Measurements from ENCODE around the gene RNF144A. TPM values are rescaled to one million over a fixed set of nuclear protein-coding genes. Genes with fewer than 3 reads are reported as not detected.

The RNF144A gene
- total RNA-seq, 1 experiment from 2014 or later, result 13.6 TPM

DNA sequence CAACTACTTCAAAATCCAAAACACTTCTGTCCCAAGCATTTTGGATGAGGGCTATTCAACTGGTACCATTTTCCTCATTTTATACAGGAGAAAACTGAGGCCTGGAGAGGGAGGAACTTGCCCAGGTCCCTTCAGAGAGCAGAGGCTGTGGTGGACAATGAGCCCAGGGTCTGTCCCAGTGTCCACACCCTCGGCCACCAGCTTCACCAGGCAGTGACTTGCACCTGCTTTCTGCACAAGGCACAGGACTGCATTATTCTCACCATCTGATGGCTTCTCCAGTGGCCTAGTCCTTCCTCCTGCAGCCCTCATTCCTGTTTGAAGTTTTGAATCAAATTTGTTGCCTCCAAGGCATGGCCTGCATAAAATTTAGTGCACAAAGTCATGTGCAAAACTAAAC is 53.3 kb downstream of the RNF144A start:
- no peaks in the 10 kb centered on the region for H3K27me3 Mint-ChIP-seq (ENCODE audit: low read depth)
- peaks cover 4% of the 10 kb centered on the region; the same call in 1 of the 2 replicates for H3K36me3 Mint-ChIP-seq
- no peak for DNase-seq (ENCODE audit: low spot score)
- TF ChIP-seq, protein P1, sequence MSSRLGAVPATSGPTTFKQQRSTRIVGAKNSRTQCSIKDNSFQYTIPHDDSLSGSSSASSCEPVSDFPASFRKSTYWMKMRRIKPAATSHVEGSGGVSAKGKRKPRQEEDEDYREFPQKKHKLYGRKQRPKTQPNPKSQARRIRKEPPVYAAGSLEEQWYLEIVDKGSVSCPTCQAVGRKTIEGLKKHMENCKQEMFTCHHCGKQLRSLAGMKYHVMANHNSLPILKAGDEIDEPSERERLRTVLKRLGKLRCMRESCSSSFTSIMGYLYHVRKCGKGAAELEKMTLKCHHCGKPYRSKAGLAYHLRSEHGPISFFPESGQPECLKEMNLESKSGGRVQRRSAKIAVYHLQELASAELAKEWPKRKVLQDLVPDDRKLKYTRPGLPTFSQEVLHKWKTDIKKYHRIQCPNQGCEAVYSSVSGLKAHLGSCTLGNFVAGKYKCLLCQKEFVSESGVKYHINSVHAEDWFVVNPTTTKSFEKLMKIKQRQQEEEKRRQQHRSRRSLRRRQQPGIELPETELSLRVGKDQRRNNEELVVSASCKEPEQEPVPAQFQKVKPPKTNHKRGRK (CRISPR knock-in tag; IDR thresholded peaks at IDR 0.05; ENCODE audit: borderline replicate concordance), result no peak
- no peak overlapping the region for H3K27ac Mint-ChIP-seq
- POLR2A ChIA-PET, result no interaction called here
- H3K9me3 Mint-ChIP-seq, result peaks cover 3% of the 10 kb centered on the region; the same call in 1 of the 2 replicates
- no peak overlapping the region for H3K4me3 Mint-ChIP-seq
- no peak for ATAC-seq
- no peaks in the 10 kb centered on the region for H3K4me1 Mint-ChIP-seq
- CTCF ChIA-PET, result no interaction called here

DNA sequence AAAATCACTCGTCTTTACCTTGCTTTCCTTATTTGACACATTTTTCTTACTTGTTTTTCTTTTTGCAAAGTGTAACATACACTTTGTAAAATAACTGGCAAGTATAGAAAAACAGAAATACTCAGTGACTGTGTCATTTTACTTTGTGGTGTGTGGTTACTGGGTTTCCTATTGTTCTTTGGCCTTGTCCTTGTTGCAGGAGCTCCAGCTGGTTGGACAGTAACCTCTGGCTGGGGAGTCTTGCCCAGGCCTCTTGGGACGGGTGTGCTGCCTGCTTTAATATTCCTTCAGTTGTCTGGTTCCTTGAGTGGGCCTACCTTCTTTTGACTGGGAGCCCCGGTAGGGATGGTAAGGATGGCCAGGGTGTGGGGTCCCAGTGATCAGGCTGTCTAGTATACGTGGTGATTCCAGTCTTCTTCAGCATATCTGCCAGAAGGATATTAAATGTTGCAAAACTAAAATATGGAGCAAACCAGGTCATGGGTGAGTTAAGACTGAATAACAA is 53.8 kb downstream of the RNF144A start:
- no peak overlapping the region for H3K27ac Mint-ChIP-seq
- H3K27me3 Mint-ChIP-seq (ENCODE audit: low read depth), result no peaks in the 10 kb centered on the region
- H3K4me1 Mint-ChIP-seq, result no peaks in the 10 kb centered on the region
- peaks cover 3% of the 10 kb centered on the region; the same call in 1 of the 2 replicates for H3K9me3 Mint-ChIP-seq
- TF ChIP-seq GABPB1 (CRISPR knock-in tag; IDR thresholded peaks at IDR 0.05), result no peak
- TF ChIP-seq, protein P2, sequence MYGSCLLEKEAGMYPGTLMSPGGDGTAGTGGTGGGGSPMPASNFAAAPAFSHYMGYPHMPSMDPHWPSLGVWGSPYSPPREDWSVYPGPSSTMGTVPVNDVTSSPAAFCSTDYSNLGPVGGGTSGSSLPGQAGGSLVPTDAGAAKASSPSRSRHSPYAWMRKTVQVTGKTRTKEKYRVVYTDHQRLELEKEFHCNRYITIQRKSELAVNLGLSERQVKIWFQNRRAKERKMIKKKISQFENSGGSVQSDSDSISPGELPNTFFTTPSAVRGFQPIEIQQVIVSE (CRISPR knock-in tag; IDR thresholded peaks at IDR 0.05; ENCODE audit: borderline replicate concordance), result no peak
- TF ChIP-seq, protein P3, sequence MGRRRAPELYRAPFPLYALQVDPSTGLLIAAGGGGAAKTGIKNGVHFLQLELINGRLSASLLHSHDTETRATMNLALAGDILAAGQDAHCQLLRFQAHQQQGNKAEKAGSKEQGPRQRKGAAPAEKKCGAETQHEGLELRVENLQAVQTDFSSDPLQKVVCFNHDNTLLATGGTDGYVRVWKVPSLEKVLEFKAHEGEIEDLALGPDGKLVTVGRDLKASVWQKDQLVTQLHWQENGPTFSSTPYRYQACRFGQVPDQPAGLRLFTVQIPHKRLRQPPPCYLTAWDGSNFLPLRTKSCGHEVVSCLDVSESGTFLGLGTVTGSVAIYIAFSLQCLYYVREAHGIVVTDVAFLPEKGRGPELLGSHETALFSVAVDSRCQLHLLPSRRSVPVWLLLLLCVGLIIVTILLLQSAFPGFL (CRISPR knock-in tag; IDR thresholded peaks at IDR 0.05; ENCODE audit: borderline replicate concordance), result no peak
- H3K36me3 Mint-ChIP-seq, result peaks cover 4% of the 10 kb centered on the region; the same call in 1 of the 2 replicates
- ChIA-PET POLR2A (no interaction called here), CTCF (no interaction called here)
- ATAC-seq (no peak), DNase-seq (ENCODE audit: low spot score) (no peak)
- H3K4me3 Mint-ChIP-seq, result no peak overlapping the region

DNA sequence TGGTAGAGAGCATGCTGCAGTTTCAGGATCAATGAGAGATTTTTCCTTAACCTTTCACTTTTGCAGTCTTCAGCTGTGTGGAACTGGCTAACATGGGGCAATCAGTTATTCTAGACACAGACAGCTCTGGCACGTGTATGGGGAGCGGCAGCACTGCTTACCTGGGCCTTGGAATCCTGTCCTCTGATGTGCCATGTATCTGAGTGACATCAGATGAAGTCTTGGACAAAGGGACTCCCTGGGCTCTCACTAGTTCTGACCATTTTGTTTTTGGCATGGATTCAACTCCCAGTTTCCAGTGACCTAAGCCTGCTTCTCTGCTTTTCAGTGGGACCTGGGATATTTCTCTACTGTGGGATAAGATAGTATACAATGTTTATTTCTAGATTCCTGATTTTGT is 54.3 kb downstream of the RNF144A start:
- ChIA-PET POLR2A (no interaction called here), CTCF (no interaction called here)
- DNase-seq (ENCODE audit: low spot score), result no peak
- Mint-ChIP-seq H3K4me1 (no peaks in the 10 kb centered on the region), H3K36me3 (peaks cover 4% of the 10 kb centered on the region; the same call in 1 of the 2 replicates), H3K27me3 (ENCODE audit: low read depth) (no peaks in the 10 kb centered on the region), H3K9me3 (peaks cover 3% of the 10 kb centered on the region; the same call in 1 of the 2 replicates), H3K4me3 (no peak overlapping the region), H3K27ac (no peak overlapping the region)
- ATAC-seq, result no peak
- no peak for TF ChIP-seq ZNF671 (CRISPR knock-in tag; IDR thresholded peaks at IDR 0.05)
- no peak for TF ChIP-seq ZNF263 (CRISPR knock-in tag; IDR thresholded peaks at IDR 0.05; ENCODE audit: low read depth)
- TF ChIP-seq, protein P4, sequence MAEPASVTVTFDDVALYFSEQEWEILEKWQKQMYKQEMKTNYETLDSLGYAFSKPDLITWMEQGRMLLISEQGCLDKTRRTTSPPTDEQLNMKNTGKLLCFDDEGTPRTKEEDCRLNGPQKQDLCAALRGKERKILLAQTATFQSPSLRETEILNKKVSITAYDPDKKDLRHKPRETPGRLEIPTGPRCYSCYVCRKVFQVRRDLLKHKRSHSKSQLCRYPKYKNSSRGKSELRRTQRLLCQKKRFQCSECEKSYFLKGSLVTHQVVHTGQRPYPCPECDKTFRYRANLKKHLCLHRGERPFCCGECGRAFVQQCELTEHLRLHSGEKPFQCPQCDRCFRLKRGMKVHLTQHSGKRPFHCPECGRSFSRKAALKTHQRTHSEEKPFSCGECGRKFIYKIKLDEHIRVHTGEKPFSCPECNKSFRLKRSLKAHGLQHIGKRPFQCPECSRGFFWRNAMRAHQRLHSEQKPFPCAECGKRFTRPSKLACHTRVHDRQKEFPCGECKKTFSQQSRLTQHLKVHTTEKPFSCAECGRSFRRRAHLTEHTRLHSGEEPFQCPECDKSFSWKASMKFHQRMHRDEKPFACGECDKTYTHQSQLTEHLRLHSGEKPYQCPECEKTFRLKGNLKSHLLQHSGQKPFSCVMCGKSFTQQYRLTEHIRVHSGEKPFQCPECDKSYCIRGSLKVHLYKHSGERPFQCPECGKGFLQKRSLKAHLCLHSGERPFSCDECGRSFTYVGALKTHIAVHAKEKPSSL (CRISPR knock-in tag; conservative IDR thresholded peaks at IDR 0.05), result no peak
- no peak for TF ChIP-seq NFATC4 (CRISPR knock-in tag; IDR thresholded peaks at IDR 0.05)
- no peak for TF ChIP-seq KAT7 (CRISPR knock-in tag; IDR thresholded peaks at IDR 0.05; ENCODE audit: borderline replicate concordance)
- no peak for TF ChIP-seq SP1 (CRISPR knock-in tag; conservative IDR thresholded peaks at IDR 0.05)
- TF ChIP-seq MYBL2 (CRISPR knock-in tag; IDR thresholded peaks at IDR 0.05), result no peak
- TF ChIP-seq NFYB (CRISPR knock-in tag; conservative IDR thresholded peaks at IDR 0.05; ENCODE audit: low read depth), result no peak
- TF ChIP-seq, protein P5, sequence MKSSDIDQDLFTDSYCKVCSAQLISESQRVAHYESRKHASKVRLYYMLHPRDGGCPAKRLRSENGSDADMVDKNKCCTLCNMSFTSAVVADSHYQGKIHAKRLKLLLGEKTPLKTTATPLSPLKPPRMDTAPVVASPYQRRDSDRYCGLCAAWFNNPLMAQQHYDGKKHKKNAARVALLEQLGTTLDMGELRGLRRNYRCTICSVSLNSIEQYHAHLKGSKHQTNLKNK (CRISPR knock-in tag; IDR thresholded peaks at IDR 0.05), result no peak
- TF ChIP-seq TEAD4 (CRISPR knock-in tag; IDR thresholded peaks at IDR 0.05), result no peak
- TF ChIP-seq, protein P6, sequence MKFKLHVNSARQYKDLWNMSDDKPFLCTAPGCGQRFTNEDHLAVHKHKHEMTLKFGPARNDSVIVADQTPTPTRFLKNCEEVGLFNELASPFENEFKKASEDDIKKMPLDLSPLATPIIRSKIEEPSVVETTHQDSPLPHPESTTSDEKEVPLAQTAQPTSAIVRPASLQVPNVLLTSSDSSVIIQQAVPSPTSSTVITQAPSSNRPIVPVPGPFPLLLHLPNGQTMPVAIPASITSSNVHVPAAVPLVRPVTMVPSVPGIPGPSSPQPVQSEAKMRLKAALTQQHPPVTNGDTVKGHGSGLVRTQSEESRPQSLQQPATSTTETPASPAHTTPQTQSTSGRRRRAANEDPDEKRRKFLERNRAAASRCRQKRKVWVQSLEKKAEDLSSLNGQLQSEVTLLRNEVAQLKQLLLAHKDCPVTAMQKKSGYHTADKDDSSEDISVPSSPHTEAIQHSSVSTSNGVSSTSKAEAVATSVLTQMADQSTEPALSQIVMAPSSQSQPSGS (CRISPR knock-in tag; IDR thresholded peaks at IDR 0.05; ENCODE audit: borderline replicate concordance, low read depth), result no peak
- TF ChIP-seq ZNF232 (CRISPR knock-in tag; IDR thresholded peaks at IDR 0.05), result no peak
- TF ChIP-seq, protein P7, sequence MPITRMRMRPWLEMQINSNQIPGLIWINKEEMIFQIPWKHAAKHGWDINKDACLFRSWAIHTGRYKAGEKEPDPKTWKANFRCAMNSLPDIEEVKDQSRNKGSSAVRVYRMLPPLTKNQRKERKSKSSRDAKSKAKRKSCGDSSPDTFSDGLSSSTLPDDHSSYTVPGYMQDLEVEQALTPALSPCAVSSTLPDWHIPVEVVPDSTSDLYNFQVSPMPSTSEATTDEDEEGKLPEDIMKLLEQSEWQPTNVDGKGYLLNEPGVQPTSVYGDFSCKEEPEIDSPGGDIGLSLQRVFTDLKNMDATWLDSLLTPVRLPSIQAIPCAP (CRISPR knock-in tag; IDR thresholded peaks at IDR 0.05), result no peak
- no peak for TF ChIP-seq RORB (CRISPR knock-in tag; IDR thresholded peaks at IDR 0.05)
- TF ChIP-seq, protein P8, sequence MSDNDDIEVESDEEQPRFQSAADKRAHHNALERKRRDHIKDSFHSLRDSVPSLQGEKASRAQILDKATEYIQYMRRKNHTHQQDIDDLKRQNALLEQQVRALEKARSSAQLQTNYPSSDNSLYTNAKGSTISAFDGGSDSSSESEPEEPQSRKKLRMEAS (CRISPR knock-in tag; IDR thresholded peaks at IDR 0.05), result no peak
- no peak for TF ChIP-seq FOXK1 (CRISPR knock-in tag; IDR thresholded peaks at IDR 0.05)
- TF ChIP-seq, protein P9, sequence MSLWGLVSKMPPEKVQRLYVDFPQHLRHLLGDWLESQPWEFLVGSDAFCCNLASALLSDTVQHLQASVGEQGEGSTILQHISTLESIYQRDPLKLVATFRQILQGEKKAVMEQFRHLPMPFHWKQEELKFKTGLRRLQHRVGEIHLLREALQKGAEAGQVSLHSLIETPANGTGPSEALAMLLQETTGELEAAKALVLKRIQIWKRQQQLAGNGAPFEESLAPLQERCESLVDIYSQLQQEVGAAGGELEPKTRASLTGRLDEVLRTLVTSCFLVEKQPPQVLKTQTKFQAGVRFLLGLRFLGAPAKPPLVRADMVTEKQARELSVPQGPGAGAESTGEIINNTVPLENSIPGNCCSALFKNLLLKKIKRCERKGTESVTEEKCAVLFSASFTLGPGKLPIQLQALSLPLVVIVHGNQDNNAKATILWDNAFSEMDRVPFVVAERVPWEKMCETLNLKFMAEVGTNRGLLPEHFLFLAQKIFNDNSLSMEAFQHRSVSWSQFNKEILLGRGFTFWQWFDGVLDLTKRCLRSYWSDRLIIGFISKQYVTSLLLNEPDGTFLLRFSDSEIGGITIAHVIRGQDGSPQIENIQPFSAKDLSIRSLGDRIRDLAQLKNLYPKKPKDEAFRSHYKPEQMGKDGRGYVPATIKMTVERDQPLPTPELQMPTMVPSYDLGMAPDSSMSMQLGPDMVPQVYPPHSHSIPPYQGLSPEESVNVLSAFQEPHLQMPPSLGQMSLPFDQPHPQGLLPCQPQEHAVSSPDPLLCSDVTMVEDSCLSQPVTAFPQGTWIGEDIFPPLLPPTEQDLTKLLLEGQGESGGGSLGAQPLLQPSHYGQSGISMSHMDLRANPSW (CRISPR knock-in tag; conservative IDR thresholded peaks at IDR 0.05; ENCODE audit: low read depth), result no peak
